Osteoblast (primary cell): ENCODE measurements around the gene SFTA2. TPM values are rescaled to one million over a fixed set of nuclear protein-coding genes. Genes with fewer than 3 reads are reported as not detected.
"Not testable (repeated sequence)": the region's sequence is repeated elsewhere in the genome, so short reads cannot be mapped to it uniquely, and the experiment has no call there.

Source experiments
- DNase-seq: peaks from one replicate; pipeline ENCODE4 v3.0.0; 2011; ENCODE audit warnings: low spot score, mixed read lengths; ENCODE audit not compliant: insufficient read length; ENCODE audit errors: missing footprints
- H2AFZ ChIP-seq: 2 replicates; pipeline ENCODE4 v1.6.0; 2011; ENCODE audit warnings: mild to moderate bottlenecking, low read length
- H3K27ac ChIP-seq: 2 replicates; pipeline ENCODE4 v1.5.1; 2011; ENCODE audit warnings: mild to moderate bottlenecking, low read depth, low read length, moderate library complexity
- H3K27me3 ChIP-seq: 2 replicates; pipeline ENCODE4 v1.6.0; 2012; ENCODE audit warnings: mild to moderate bottlenecking, control low read depth, inconsistent platforms, low read length, moderate library complexity; ENCODE audit not compliant: insufficient read depth
- H3K36me3 ChIP-seq: 2 replicates; pipeline ENCODE4 v1.5.1; 2011; ENCODE audit warnings: mild to moderate bottlenecking, low read length, control low read depth, moderate library complexity; ENCODE audit not compliant: insufficient read depth
- H3K4me1 ChIP-seq: 2 replicates; pipeline ENCODE4 v1.5.1; 2011; ENCODE audit warnings: mild to moderate bottlenecking, low read length, control low read depth, moderate library complexity; ENCODE audit not compliant: insufficient read depth
- H3K4me2 ChIP-seq: 2 replicates; pipeline ENCODE4 v1.6.0; 2011; ENCODE audit warnings: mild to moderate bottlenecking, low read length; ENCODE audit not compliant: insufficient read depth
- H3K4me3 ChIP-seq: fragments of 200-600 bp; sonication (generic); 3 replicates; pipeline ENCODE4 v1.5.1; 2012; ENCODE audit warnings: mild to moderate bottlenecking, low read length, inconsistent platforms; ENCODE audit not compliant: insufficient read depth
- H3K79me2 ChIP-seq: 2 replicates; pipeline ENCODE4 v1.6.0; 2012; ENCODE audit warnings: mild to moderate bottlenecking, low read length, control low read depth, inconsistent platforms; ENCODE audit not compliant: insufficient read depth
- H3K9me3 ChIP-seq: 2 replicates; pipeline ENCODE4 v1.5.1; 2011; ENCODE audit warnings: low read depth, low read length, control low read depth
- H4K20me1 ChIP-seq: 2 replicates; pipeline ENCODE4 v1.6.0; 2012; ENCODE audit warnings: mild to moderate bottlenecking, low read length, control low read depth; ENCODE audit not compliant: insufficient read depth
- CTCF ChIP-seq: IDR thresholded peaks from 2 replicates; pipeline ENCODE4 v1.5.1; 2011; ENCODE audit warnings: mild to moderate bottlenecking, low read depth, low read length, moderate library complexity; ENCODE audit errors: extremely low read depth
- total RNA-seq: library from RNA; depleted of rRNA; stranded (reverse); fragments of >200 nt; gene quantifications from 2 replicates; pipeline ENCODE4 v1.2.3, GENCODE V29; 2012

Gene SFTA2
- total RNA-seq, 1 donor: not detected

DNA sequence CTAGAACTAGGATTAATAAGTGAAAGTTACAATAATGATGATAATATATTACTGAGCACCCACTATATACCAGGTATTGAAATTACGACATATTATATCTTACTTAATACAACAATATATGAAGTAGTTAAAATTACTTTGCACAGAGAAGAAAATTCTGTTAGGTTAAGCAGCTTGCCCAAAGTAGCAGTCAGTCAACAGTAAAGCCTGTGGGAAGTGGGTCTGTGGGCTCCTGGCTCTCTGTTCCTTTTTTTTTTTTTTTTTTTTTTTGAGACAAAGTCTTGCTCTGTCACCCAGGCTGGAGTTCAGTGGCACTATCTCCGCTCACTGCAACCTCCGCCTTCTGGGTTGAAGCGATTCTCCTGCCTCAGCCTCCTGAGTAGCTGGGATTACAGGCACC lies 28.7 kb downstream of the SFTA2 start:
- Histone ChIP-seq H3K27me3 (no peaks in the 10 kb centered on the region), H3K27ac (no peak overlapping the region), H3K36me3 (peaks cover 9% of the 10 kb centered on the region), H3K4me3 (no peak overlapping the region), H3K79me2 (peaks cover 2% of the 10 kb centered on the region), H3K9me3 (no peaks in the 10 kb centered on the region), H2AFZ (no peak overlapping the region), H3K4me2 (no peak overlapping the region), H4K20me1 (no peaks in the 10 kb centered on the region), H3K4me1 (no peaks in the 10 kb centered on the region)
- DNase-seq: no peak
- TF ChIP-seq CTCF: no peak

DNA sequence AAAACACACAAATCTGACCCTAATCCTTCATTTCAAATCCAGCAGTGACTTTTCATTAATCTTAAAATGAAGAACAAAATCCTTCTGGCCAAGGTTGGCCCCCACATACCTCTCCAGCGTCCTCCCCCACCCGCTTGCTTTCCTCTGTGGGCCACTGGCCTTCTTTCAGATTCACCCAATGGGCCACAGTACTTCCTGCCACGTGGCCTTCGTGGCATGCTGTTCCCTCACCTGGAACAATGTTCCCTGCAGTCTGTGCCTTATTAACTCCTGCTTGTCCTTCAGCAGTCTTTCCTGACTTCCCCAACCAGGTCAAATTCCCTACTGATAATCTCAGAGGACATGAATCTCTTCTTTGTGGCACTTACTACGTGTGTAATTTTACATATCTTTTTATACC lies 29.3 kb downstream of the SFTA2 start:
- no peak overlapping the region for H2AFZ ChIP-seq
- no peaks in the 10 kb centered on the region for H3K9me3 ChIP-seq
- no peak for DNase-seq
- H3K4me3 ChIP-seq: no peak overlapping the region
- H3K4me2 ChIP-seq: no peak overlapping the region
- H3K79me2 ChIP-seq: no peaks in the 10 kb centered on the region
- no peaks in the 10 kb centered on the region for H3K27me3 ChIP-seq
- H4K20me1 ChIP-seq: no peaks in the 10 kb centered on the region
- peaks cover 13% of the 10 kb centered on the region for H3K36me3 ChIP-seq
- no peak for TF ChIP-seq CTCF
- no peak overlapping the region for H3K27ac ChIP-seq
- no peaks in the 10 kb centered on the region for H3K4me1 ChIP-seq

DNA sequence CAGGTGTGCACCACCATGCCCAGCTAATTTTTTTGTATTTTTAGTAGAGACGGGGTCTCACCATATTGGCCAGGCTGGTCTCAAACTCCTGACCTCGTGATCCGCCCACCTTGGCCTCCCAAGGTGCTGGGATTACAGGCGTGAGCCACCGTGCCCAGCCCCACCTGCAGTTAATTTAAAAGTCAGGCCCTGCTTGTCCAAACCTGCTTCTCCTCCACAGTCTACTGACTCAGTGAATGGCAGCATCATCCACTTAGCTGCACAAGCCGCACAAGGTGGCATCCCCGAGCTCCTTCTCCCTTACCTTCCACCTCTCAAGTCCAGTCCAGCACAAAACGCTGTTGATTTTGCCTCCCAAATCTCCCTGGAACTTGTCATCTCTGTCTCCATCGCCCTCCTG lies 29.8 kb downstream of the SFTA2 start:
- not testable (repeated sequence) for H3K27ac ChIP-seq, DNase-seq, H3K4me1 ChIP-seq, H3K4me2 ChIP-seq, H3K79me2 ChIP-seq, H3K9me3 ChIP-seq, H3K27me3 ChIP-seq, H2AFZ ChIP-seq, H4K20me1 ChIP-seq, H3K4me3 ChIP-seq
- H3K36me3 ChIP-seq: peaks cover 13% of the 10 kb centered on the region

- H2AFZ ChIP-seq: no peak overlapping the region
- no peak for TF ChIP-seq CTCF
- no peak overlapping the region for H3K4me2 ChIP-seq
Observed at GRCh38 chr6:30901436-30901835, 30.5 kb downstream of the SFTA2 start.

More at GRCh38 chr6:30901436-30901835, 30.5 kb downstream of the SFTA2 start:
- DNase-seq: no peak
- H3K4me3 ChIP-seq: no peak overlapping the region
- H3K36me3 ChIP-seq: peaks cover 13% of the 10 kb centered on the region
- H3K4me1 ChIP-seq: no peaks in the 10 kb centered on the region
- H3K27me3 ChIP-seq: no peaks in the 10 kb centered on the region
- no peak overlapping the region for H3K27ac ChIP-seq
- no peaks in the 10 kb centered on the region for H4K20me1 ChIP-seq
- H3K79me2 ChIP-seq: no peaks in the 10 kb centered on the region
- H3K9me3 ChIP-seq: no peaks in the 10 kb centered on the region
